Neural cell (in vitro differentiated cells): Measurements from ENCODE around the gene CACNA2D4.

Experiments used
- EZH2 ChIP-seq: fragments of 200-600, 300-800 bp; shearing (Covaris generic), sonication (generic); IDR thresholded peaks from 2 replicates; pipeline ENCODE4 v1.6.1; 2014; ENCODE audit warnings: antibody characterized with exemption, low read length, borderline replicate concordance, mild to moderate bottlenecking; ENCODE audit not compliant: insufficient read depth, poor library complexity, severe bottlenecking
- POLR2AphosphoS5 ChIP-seq: IDR thresholded peaks from 2 replicates; pipeline ENCODE4 v1.6.1; 2012
- REST ChIP-seq: IDR thresholded peaks from 2 replicates; pipeline ENCODE4 v1.6.1; 2012; ENCODE audit warnings: borderline replicate concordance

GRCh38 chr12:1836241-1836803, 82.1 kb downstream of the CACNA2D4 start:
- no peak for TF ChIP-seq REST
- TF ChIP-seq EZH2: no peak
- no peak for TF ChIP-seq POLR2AphosphoS5
